Right ventricle myocardium superior (tissue), 1 donor: ENCODE data around the gene SLC7A8. TPM values are rescaled to one million over a fixed set of nuclear protein-coding genes. Genes with fewer than 3 reads are reported as not detected.
"Not testable (repeated sequence)": the region's sequence is repeated elsewhere in the genome, so short reads cannot be mapped to it uniquely, and the experiment has no call there.

Experiments
- ATAC-seq: fragments of 200-7000 bp; cut with Tn5 transposase; one replicate; pipeline ENCODE4 v1.9.1; 2020; ENCODE audit warnings: mild to moderate bottlenecking; ENCODE audit not compliant: poor library complexity
- DNase-seq: peaks from one replicate; pipeline ENCODE4 v3.0.0-alpha.2; 2020
- intact Hi-C: fragments of 100-400 bp; cut with DNase I; formaldehyde crosslinking; loops from one replicate; pipeline ENCODE4 v1.11.2; 2022
- total RNA-seq: library from RNA; stranded (reverse); fragmentation: NEBNext Ultra II Directional; extraction: Animal tissue kit (Norgen Biotek cat#: 25700); gene quantifications from one replicate; pipeline ENCODE4 v1.2.1, GENCODE V29; 2021
- donor health status: DM: no; HTN: yes; CAD: no; lungs with severe emphysema.

The SLC7A8 gene
- total RNA-seq, 1 donor from 2014 or later = 11.6 TPM

DNA sequence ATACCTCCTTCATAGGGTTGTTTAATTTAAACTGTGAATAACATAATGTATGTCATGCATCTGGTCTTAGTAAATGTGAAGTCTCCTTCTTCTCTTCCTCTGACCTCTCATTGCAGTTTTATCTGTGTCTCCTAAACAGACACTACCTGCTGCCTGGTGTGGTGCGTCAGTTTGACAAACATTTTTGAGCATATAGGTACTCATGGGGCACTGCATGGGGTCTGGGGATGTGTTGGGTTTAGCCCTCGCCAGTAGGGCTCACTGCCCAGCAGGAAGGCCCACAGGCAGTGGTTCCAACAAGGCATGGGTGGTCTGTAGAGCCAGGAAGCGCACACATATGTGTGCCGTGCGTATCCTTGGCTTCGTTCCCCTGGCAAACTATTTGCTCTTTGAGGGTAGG, 61.4 kb downstream of the SLC7A8 start:
- intact Hi-C loops = no loop called here
- DNase-seq = no peak
- no peak for ATAC-seq

DNA sequence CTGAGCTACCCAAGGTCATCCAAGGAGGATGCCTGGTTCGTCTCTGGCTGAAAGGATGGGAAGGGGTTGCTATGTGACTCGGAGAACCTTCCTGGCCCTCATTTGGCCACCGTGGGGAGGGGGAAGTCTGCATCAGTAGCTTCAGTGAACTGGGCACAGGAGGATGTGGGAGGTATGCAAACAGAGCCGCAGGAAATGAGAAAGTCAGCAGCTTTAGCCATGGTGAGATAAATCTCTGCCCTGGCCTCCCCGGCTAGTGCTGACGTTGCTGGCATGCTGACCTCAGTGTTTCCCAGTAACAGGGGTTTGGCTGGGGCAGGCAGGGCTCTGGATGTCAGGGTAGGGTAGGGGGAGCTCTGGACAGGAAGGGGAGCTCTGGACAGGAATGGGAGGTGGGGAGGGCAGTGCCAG, 62.1 kb downstream of the SLC7A8 start:
- intact Hi-C loops = loop anchor here (2.0 kb wide), 1 partner anchor 65 kb away; no protein-coding TSS in a partner anchor
- DNase-seq = peak; percentile 47
- ATAC-seq = peak; percentile 30

DNA sequence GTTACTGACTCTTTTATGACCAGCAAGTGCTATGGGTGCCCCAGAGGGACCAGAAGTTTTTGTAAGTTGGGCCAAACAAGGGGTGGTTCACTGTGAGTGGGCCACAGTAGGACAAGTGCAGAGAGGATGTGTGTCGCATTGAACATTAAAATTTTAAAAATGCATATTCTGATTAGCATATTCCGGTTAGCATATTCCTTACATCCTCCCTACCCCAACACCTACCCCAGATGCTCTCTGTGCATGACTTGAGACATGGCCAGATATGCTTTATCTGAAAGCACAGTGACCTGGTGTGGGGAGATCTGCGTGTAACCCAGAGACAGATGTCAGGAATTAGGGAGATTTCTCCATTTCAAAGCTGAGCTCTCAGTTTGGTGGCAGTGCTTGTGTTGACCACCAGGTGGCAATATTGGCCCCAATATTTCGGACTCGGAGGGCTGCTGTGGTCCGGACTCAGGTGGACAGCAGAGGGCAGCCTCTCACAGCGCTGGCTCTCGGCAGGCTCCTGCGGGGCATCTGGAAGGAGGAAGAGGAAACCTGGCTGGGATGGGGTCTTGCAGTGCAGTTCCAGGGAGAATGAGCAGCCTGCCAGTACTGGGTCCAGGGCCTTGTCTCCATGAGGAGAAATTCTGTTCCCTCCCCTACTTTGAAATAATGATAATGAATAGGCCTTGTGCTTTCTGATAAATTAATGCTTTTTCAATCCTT, 62.8 kb downstream of the SLC7A8 start:
- intact Hi-C loops = loop anchor here (2.0 kb wide), 1 partner anchor 66 kb away; no protein-coding TSS in a partner anchor
- DNase-seq = peak; percentile 93
- ATAC-seq = peak; percentile 85

DNA sequence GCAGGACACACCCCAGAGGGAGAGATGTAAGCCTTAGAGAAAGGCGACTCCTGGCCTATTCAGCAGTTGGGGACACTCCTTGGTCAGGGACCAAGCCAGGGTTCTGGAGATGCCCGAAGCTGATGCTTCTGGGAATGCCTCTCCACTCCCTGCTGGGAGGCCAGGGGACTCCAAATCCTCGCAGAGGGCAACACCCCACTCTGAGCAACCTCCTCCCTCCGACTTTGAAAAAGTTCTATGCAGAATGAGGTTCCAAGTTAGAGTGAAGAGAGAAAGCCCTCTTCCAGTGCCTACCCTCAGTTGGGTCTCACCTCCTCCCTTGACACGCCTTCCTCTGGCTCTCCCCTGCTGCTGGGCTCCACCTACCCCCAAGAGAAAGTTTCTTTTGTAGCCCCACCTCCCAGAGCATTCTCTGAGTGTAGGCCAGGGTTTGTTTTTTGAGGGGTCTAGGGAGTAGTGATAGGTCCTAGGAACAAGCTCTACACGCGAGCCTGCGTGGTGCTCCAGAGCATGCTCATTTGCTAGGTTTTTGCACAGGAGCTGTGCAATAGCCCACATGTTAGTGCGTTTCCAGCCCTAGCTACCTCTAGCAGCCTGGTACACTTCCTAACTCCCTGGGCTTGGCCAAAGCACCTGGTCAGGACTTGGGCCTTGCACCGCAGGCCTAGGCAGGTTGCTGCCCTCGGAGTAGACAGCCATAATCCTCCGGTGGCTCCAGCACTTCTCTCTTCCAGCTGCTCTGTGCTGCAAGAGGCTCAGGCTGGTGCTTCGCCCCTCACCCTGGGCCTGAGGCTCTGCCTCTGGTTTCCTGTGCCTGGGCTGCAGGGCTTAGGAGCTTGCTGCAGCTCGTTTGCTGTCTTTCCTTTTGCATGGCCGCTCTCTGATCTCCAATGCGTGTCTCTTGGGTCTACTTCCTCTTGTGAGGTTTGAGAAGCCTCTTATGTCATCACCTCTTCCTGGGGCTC, 63.8 kb downstream of the SLC7A8 start:
- intact Hi-C loops = loop anchor here (2.0 kb wide), 1 partner anchor 67 kb away; no protein-coding TSS in a partner anchor
- no peak for DNase-seq
- ATAC-seq = no peak

DNA sequence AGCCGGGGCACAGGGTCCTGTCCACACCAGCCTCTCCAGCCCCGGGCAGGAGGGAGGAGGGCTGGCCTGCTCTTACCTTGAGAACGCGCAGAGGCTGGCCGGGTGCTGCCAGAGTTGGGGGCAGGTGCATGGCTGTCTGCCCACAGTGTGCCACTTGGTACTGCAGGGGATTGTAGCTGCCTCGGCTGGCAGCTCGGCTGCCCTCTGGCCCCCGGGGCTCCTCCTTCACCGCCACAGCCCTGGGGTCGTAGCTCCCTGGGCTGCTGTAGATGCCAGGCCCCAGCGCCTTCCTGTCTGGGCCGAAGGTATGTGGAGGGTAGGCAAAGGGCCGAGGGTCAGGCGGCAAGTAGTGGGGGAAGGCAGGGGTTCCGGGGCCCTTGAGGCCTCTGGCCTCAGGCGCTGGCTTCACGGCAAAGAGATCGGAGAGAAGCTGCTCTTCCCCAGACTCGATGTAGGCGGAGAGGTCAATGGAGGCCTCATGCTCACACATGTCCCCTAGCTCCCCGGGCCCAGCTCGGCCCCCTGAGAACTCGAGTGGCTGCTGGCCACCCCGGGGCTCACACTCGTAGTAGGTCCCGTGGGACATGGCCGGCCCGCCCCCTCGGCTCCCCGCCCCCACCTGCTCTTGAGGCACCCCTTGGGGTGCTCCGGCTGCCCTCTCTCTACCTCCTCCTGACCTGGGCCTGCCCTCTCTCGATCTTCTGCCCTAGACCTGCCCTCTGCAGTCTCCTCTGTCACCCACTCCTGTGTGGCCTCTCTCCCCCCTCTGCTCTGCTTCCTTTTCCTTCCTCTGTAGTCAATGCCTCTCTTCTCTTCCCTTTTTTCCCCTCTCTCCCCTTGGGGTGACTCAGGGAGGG, 64.7 kb downstream of the SLC7A8 start, which contains the start of gene CEBPE:
Gene CEBPE (minus strand): TSS at position 750 of the 857 bp plus-strand sequence. CDS start 164 bp downstream, at position 586.
- intact Hi-C loops = no loop called here
- no peak for ATAC-seq

DNA sequence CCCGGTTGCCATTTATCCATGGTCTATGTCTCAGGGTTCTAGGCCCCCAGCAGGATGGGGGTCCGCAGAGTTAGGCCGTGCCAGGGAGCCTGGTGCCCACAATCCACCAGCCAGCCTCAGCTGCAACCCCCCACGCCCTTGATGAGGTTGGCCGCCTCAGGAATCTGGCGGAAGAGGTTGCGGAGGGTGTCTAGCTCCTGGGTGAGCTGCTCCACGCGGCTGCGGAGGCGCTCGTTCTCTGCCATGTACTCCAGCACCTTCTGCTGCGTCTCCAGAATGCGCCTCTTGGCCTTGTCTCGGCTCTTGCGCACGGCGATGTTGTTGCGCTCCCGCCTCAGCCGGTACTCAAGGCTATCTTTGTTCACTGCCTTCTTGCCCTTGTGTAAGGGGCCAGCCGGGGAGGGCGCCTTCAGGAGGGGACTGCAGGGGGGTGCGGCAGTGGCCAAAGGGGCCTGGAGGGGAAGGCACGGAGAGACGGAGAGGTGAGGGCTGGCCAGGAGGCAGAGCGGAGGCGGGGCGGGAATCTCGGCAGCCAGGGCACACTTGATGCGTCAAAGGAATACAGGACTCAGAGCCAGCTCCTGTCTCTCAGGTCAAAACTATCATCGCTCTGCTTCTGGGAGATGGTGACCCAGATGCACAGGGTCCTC, 66.0 kb downstream of the SLC7A8 start:
- intact Hi-C loops = no loop called here
- DNase-seq (no peak), ATAC-seq (no peak)

More for the DNA sequence above, 64.7 kb downstream of the SLC7A8 start, which contains the start of gene CEBPE:
- DNase-seq = no peak

GRCh38 chr14:23115918-23116317, 67.5 kb downstream of the SLC7A8 start:
- intact Hi-C loops = no loop called here
- DNase-seq = no peak
- ATAC-seq = no peak

DNA sequence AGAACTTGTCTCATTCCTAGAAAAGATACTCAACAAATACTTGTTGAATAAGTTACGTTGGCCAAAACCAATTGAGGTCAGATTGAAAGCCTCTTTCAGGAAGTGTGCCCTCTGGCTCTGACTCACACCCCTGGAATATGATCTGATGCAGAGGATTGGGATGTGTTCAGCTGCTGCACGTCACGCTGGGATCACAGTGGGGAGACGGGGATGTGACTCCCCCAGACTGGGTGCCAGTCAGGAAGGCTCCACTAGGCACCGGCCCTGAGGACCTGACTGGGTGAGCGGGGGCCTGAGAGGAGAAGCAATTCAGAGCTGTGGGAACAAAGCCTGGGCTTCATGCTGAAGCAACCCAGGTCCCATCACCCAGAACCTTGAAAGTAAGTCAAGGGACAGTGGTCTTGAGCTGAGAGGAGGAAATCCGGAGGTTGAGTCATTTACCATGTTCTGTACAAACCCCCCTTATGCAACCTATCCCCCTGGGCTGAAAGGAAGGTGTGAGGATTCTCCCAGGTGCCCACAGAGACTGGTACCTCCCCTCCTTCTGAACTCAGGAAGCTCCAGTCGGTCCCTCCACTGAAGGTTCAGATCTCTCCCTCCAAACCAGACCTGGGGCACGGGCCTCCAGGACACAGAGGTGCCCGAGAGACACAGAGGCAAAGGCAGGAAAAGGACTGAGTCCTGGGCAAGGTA, 68.3 kb downstream of the SLC7A8 start:
- no peak for ATAC-seq

DNA sequence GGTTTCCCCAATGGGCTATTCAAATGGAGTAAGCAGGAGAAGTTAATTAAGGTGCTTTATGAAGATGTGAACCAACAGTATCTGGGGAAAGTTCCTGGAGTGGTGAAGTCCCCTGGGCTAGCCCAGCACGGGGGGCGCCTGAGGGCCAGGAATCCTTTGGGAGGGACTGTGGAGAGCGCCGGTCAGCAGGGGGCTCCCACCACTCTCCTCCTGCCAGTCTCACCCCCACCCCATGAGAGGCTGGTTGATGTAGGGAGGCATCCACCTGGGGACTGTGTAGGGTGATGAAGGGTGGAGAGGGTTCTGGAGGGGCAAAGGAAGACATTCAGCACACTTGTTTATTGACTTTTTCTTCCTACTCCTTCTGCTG, 68.8 kb downstream of the SLC7A8 start:
- no peak for DNase-seq
- intact Hi-C loops = no loop called here
- no peak for ATAC-seq

More for the DNA sequence above, 68.3 kb downstream of the SLC7A8 start:
- DNase-seq = no peak
- intact Hi-C loops = no loop called here

- intact Hi-C loops = no loop called here
- no peak for ATAC-seq
These were observed 69.4 kb downstream of the SLC7A8 start for GRCh38 chr14:23114120-23114458.

DNA sequence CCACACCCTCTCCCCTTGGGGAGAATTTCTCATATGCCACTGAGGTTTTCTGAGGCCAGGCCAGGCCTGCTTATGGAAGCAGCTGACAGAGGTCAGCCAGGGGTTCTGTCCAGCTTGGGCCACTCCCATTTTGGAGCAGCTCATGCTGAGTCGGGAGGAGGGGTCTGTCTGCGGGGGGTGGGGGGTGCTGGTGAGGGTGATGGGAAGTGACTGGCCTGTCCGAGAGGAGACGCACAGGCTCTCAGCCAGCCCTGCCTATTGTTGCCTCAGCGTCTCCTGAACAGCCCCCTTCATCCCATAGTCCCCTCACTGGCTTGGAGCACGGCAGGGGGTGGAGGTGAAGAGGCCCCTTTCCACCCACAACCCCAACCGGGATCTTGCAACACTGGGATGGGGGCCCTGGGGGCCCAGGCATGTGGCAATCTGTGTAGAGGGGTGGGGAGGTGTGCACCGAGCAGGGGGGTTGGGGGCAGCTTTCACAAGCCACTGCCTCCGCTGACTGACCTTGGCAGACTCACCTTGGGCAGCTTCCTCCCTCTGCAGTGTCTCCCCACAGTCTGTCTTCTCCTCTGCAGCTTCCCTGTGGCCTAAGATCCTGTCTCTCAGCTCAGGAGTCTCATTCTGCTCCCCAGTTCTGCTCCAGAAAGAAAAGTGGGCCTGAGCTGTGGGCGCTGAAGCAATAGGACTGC, 69.9 kb downstream of the SLC7A8 start:
- no peak for DNase-seq
- intact Hi-C loops = no loop called here
- ATAC-seq = peak; percentile 23

More at GRCh38 chr14:23114120-23114458, 69.4 kb downstream of the SLC7A8 start:
- no peak for DNase-seq

- DNase-seq = peak; percentile 63
- ATAC-seq = peak; percentile 47
- intact Hi-C loops = no loop called here
These were observed 70.9 kb downstream of the SLC7A8 start for GRCh38 chr14:23112359-23113178.

DNA sequence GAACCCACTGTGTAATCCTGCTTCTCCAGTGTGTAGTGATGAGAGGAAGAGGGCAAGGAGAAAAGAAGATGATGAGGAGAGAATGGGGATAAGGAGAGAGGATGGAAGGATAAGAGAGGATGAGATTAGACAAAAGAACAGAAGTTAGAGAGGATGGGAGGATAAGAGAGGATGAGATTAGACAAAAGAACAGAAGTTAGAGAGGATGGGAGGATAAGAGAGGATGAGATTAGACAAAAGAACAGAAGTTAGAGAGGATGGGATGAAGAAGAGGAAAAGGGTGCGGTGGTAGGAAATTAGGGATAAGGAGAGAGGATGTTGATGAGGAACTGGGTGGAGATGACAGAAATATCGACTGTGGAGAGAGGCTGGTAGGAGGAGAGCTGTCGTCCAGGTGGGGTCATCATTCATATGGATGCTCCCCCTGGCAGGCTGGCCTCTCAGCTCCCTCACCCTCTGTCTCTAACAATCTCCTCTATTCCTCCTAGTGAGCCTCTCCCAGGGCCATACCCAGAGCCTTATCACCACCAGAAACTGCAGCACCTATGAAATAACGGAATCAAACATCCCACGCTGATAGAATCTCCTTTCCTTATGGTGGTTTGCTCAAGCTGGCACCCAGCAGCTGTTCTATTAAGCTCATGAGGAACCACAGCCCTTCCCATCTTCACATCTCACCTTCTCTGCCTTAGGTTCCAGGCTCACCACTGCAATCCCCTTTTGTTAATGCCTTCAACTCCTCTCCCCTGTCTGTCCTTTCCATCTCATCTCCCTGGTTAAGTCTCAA, 72.7 kb downstream of the SLC7A8 start:
- no peak for ATAC-seq
- intact Hi-C loops = no loop called here
- DNase-seq = no peak

- DNase-seq (no peak), ATAC-seq (no peak)
- intact Hi-C loops = loop anchor here (5.0 kb wide), 1 partner anchor 42 kb away; no protein-coding TSS in a partner anchor
These were observed 73.7 kb downstream of the SLC7A8 start for GRCh38 chr14:23109769-23110168.

DNA sequence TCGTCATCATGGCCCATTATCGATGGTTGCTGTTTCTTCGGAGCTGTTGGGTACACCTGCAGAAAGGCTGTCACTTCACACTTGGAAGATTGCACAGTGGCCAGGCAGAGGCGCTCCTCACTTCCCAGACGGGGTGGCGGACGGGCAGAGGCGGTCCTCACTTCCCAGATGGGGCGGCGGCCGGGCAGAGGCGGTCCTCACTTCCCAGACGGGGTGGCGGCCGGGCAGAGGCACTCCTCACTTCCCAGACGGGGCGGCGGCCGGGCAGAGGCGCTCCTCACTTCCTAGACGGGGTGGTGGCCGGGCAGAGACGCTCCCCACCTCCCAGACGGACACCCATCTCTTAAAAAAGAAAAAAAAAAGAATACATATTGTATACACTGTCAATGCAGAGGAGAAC, 75.3 kb downstream of the SLC7A8 start:
- ATAC-seq, DNase-seq: not testable (repeated sequence)
- intact Hi-C loops = loop anchor here (5.0 kb wide), 1 partner anchor 41 kb away; no protein-coding TSS in a partner anchor
